ENCODE measurements around the gene SORCS2. TPM values are rescaled to one million over a fixed set of nuclear protein-coding genes. Genes with fewer than 3 reads are reported as not detected.

SORCS2 gene
- total RNA-seq, 6 donors from 2014 or later = 2.2 to 28.3 (median 7.2) TPM

- Histone ChIP-seq H3K9me3 (peaks cover 0 to 46% (median 20%) of the 10 kb centered on the region in 4 donors), H3K4me3 (no peak overlapping the region), H3K27ac (no peak overlapping the region), H3K4me1 (no peaks in the 10 kb centered on the region), H3K36me3 (no peaks in the 10 kb centered on the region), H3K27me3 (no peaks in the 10 kb centered on the region)
- no peak for TF ChIP-seq POLR2AphosphoS5 (IDR thresholded peaks at IDR 0.05)
- no peak for TF ChIP-seq POLR2A (IDR thresholded peaks at IDR 0.05)
- TF ChIP-seq CTCF (IDR thresholded peaks at IDR 0.05) = no peak
- TF ChIP-seq EP300 (IDR thresholded peaks at IDR 0.05) = no peak
- no peak for DNase-seq
- no peak for ATAC-seq (ENCODE audit: low FRiP score in 2 of 2)
- WGBS, 2 donors = 69% methylated on average over 3 of the region's 3 CpGs; no CpG with 5 or more reads in 1 of the 2 donors
Measured at GRCh38 chr4:7554905-7555304, 362.6 kb downstream of the SORCS2 start.

GRCh38 chr4:7556558-7556957, 364.2 kb downstream of the SORCS2 start:
- Histone ChIP-seq H3K4me3 (no peak overlapping the region), H3K4me1 (no peaks in the 10 kb centered on the region), H3K9me3 (peaks cover 0 to 46% (median 20%) of the 10 kb centered on the region in 4 donors), H3K36me3 (no peaks in the 10 kb centered on the region), H3K27ac (no peak overlapping the region), H3K27me3 (no peaks in the 10 kb centered on the region)
- no peak for ATAC-seq (ENCODE audit: low FRiP score in 2 of 2)
- DNase-seq = no peak
- TF ChIP-seq CTCF (IDR thresholded peaks at IDR 0.05) (no peak), POLR2A (IDR thresholded peaks at IDR 0.05) (no peak), POLR2AphosphoS5 (IDR thresholded peaks at IDR 0.05) (no peak), EP300 (IDR thresholded peaks at IDR 0.05) (no peak)

GRCh38 chr4:7557456-7557855, 365.1 kb downstream of the SORCS2 start:
- DNase-seq (no peak), ATAC-seq (ENCODE audit: low FRiP score in 2 of 2) (no peak)
- WGBS, 2 donors = 73 to 83% methylated on average over 7 of the region's 7 CpGs
- H3K4me3 ChIP-seq = no peak overlapping the region
- H3K36me3 ChIP-seq = no peaks in the 10 kb centered on the region
- H3K27me3 ChIP-seq = no peaks in the 10 kb centered on the region
- no peak overlapping the region for H3K27ac ChIP-seq
- H3K9me3 ChIP-seq = peaks cover 0 to 39% (median 16%) of the 10 kb centered on the region in 4 donors
- TF ChIP-seq POLR2A (IDR thresholded peaks at IDR 0.05) (no peak), EP300 (IDR thresholded peaks at IDR 0.05) (no peak), CTCF (IDR thresholded peaks at IDR 0.05) (no peak), POLR2AphosphoS5 (IDR thresholded peaks at IDR 0.05) (no peak)
- no peaks in the 10 kb centered on the region for H3K4me1 ChIP-seq

GRCh38 chr4:7558436-7558835, 366.1 kb downstream of the SORCS2 start:
- peak in 1 of 2 donors; percentile 43 for DNase-seq
- no peaks in the 10 kb centered on the region for H3K27me3 ChIP-seq
- H3K36me3 ChIP-seq = no peaks in the 10 kb centered on the region
- H3K4me3 ChIP-seq = no peak overlapping the region
- no peak for TF ChIP-seq POLR2A (IDR thresholded peaks at IDR 0.05)
- TF ChIP-seq CTCF (IDR thresholded peaks at IDR 0.05) = no peak
- TF ChIP-seq EP300 (IDR thresholded peaks at IDR 0.05) = no peak
- TF ChIP-seq POLR2AphosphoS5 (IDR thresholded peaks at IDR 0.05) = no peak
- ATAC-seq (ENCODE audit: low FRiP score in 2 of 2) = no peak
- WGBS, 2 donors = 80 to 91% methylated on average over 1 to 7 of the region's 7 CpGs
- peaks cover 0 to 29% (median 6%) of the 10 kb centered on the region in 4 donors for H3K9me3 ChIP-seq
- no peaks in the 10 kb centered on the region for H3K4me1 ChIP-seq
- no peak overlapping the region for H3K27ac ChIP-seq

- no peaks in the 10 kb centered on the region for H3K27me3 ChIP-seq
- DNase-seq = no peak
- ATAC-seq (ENCODE audit: low FRiP score in 2 of 2) = peak in 1 of 2 donors; percentile 4
- 83 to 88% methylated on average over 5 to 7 of the region's 7 CpGs for WGBS, 2 donors
- no peak overlapping the region for H3K27ac ChIP-seq
- H3K36me3 ChIP-seq = no peaks in the 10 kb centered on the region
- peaks cover 0 to 20% (median 0%) of the 10 kb centered on the region in 4 donors for H3K9me3 ChIP-seq
- H3K4me1 ChIP-seq = no peaks in the 10 kb centered on the region
- TF ChIP-seq POLR2A (IDR thresholded peaks at IDR 0.05) (no peak), CTCF (IDR thresholded peaks at IDR 0.05) (no peak), EP300 (IDR thresholded peaks at IDR 0.05) (no peak), POLR2AphosphoS5 (IDR thresholded peaks at IDR 0.05) (no peak)
- no peak overlapping the region for H3K4me3 ChIP-seq
Measured at GRCh38 chr4:7559316-7559715, 367.0 kb downstream of the SORCS2 start.
